T-cell (primary cell): ENCODE measurements around the gene KCNQ5. TPM values are rescaled to one million over a fixed set of nuclear protein-coding genes. Genes with fewer than 3 reads are reported as not detected.
"Not testable (repeated sequence)": the region's sequence is repeated elsewhere in the genome, so short reads cannot be mapped to it uniquely, and the experiment has no call there.

ENCODE experiments used
- ATAC-seq, 4 experiments: fragments of 200-7000 bp in 3 of 4; fragments of 150-1000 bp in 1 of 4; cut with Tn5 transposase; replicated peaks in 1 of 4; 1 replicate in 3 of 4; 2 replicates in 1 of 4; pipeline ENCODE4 v1.10.0; 2021; ENCODE audit warnings: moderate library complexity in 3 of 4, mild to moderate bottlenecking in 2 of 4, moderate number of reproducible peaks in 1 of 4
- CTCF ChIA-PET, 2 donors: fragments of 300-600 bp; sonication (Branson Sonifier 250); formaldehyde crosslinking; loops; one replicate each; lab custom pipeline; 2022; ENCODE audit warnings: antibody characterized with exemption in 2 of 2; lab: Charles Lee
- POLR2A ChIA-PET, 2 donors: fragments of 300-600 bp; sonication (Branson Sonifier 250); formaldehyde crosslinking; loops; one replicate each; lab custom pipeline; 2022; ENCODE audit warnings: antibody characterized with exemption in 2 of 2; lab: Charles Lee
- DNase-seq, 35 experiments: peaks; one replicate each; pipeline versions ENCODE4 v3.0.0 to v3.0.0-alpha.2; 2013 to 2023
- H3K27ac ChIP-seq: one replicate; pipeline ENCODE4 v1.5.1; 2013; ENCODE audit warnings: low read length
- H3K27me3 ChIP-seq, 2 experiments: replicated peaks in 1 of 2; 1 replicate in 1 of 2; 2 replicates in 1 of 2; pipeline versions ENCODE4 v1.6.1 to v1.7.0; 2013; ENCODE audit warnings: low read length in 1 of 2, mixed read lengths in 1 of 2; ENCODE audit not compliant: control insufficient read depth in 2 of 2, insufficient read depth in 2 of 2; ENCODE audit errors: extremely low read depth in 1 of 2
- H3K36me3 ChIP-seq, 2 donors: 1 replicate in 1 of 2; 2 replicates in 1 of 2; pipeline versions ENCODE4 v1.6.1 to v1.7.0; 2013; ENCODE audit warnings: low read length in 1 of 2; ENCODE audit not compliant: control insufficient read depth in 2 of 2, insufficient read depth in 1 of 2; ENCODE audit errors: extremely low read depth in 1 of 2
- H3K4me1 ChIP-seq, 2 experiments: 1 replicate in 1 of 2; 2 replicates in 1 of 2; pipeline versions ENCODE4 v1.6.1 to v1.7.0; 2013; ENCODE audit warnings: low read length in 2 of 2, mixed read lengths in 1 of 2; ENCODE audit not compliant: insufficient read depth in 2 of 2, control insufficient read depth in 1 of 2; ENCODE audit errors: extremely low read depth in 1 of 2
- H3K4me3 ChIP-seq, 2 donors: 1 replicate in 1 of 2; 2 replicates in 1 of 2; pipeline versions ENCODE4 v1.5.1 to v1.7.0; 2013; ENCODE audit warnings: mild to moderate bottlenecking in 2 of 2, low read length in 1 of 2, moderate library complexity in 1 of 2; ENCODE audit not compliant: control insufficient read depth in 1 of 2; ENCODE audit errors: extremely low read depth in 1 of 2
- H3K9me3 ChIP-seq: 2 replicates; pipeline ENCODE4 v1.7.0; 2013
- H3K27ac Mint-ChIP-seq, 2 donors: one replicate each; pipeline ENCODE4 v1.8.0; 2020 to 2021; ENCODE audit warnings: mild to moderate bottlenecking in 2 of 2, mixed read lengths in 2 of 2
- H3K27me3 Mint-ChIP-seq, 2 donors: one replicate each; pipeline ENCODE4 v1.8.0; 2021 to 2022; ENCODE audit warnings: mixed read lengths in 2 of 2
- H3K36me3 Mint-ChIP-seq: one replicate; pipeline ENCODE4 v1.8.0; 2021; ENCODE audit warnings: mixed read lengths
- H3K4me1 Mint-ChIP-seq, 3 donors: one replicate each; pipeline ENCODE4 v1.8.0; 2020 to 2022; ENCODE audit warnings: mixed read lengths in 3 of 3, mild to moderate bottlenecking in 1 of 3
- H3K4me3 Mint-ChIP-seq, 3 donors: one replicate each; pipeline ENCODE4 v1.8.0; 2020 to 2022; ENCODE audit warnings: mild to moderate bottlenecking in 3 of 3, mixed read lengths in 3 of 3, moderate library complexity in 3 of 3
- H3K9me3 Mint-ChIP-seq, 3 donors: one replicate each; pipeline ENCODE4 v1.8.0; 2020 to 2022; ENCODE audit warnings: mixed read lengths in 3 of 3
- WGBS: methylation state at CpG from one replicate; pipeline ENCODE4 v1.1.5; 2013; ENCODE audit warnings: missing lambda C conversion rate; ENCODE audit not compliant: insufficient coverage; 5-methylcytosine and 5-hydroxymethylcytosine counted together
- total RNA-seq, 35 experiments: library from RNA in 6 of 35; stranded (reverse) in 6 of 35; fragments of 120-200 nt in 1 of 35; gene quantifications; one replicate each; pipeline versions ENCODE4 v1.2.1 to v1.2.4 and lab custom pipeline; 2013 to 2026

Gene KCNQ5
- total RNA-seq, 5 donors from 2014 or later (not counting 1 experiment from before 2014, with no cell fraction given) = 3.5 to 5.3 (median 4.3) TPM

DNA sequence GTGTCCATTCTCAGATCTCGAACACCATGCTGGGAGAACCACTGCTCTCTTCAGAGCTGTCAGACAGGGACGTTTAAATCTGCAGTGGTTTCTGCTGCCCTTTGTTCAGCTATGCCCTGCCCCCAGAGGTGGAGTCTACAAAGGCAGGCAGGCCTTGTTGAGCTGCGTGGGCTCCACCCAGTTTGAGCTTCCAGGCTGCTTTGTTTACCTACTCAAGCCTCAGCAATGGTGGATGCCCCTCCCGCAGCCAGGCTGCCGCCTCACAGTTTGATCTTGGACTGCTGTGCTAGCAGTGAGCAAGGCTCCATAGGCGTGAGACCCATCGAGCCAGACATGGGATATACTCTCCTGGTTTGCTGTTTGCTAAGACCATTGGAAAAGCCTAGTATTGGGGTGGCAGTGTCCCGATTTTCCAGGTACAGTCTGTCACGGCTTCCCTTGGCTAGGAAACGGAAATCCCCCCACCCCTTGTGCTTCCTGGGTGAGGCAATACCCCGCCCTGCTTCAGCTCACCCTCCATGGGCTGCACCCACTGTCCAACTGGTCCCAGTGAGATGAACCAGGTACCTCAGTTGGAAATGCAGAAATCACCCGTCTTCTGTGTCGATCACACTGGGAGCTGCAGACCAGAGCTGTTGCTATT lies 362.4 kb downstream of the KCNQ5 start:
- ATAC-seq, H3K27me3 ChIP-seq, DNase-seq, POLR2A ChIA-PET, H3K4me3 ChIP-seq, CTCF ChIA-PET, H3K4me3 Mint-ChIP-seq, H3K4me1 ChIP-seq, H3K4me1 Mint-ChIP-seq, H3K36me3 ChIP-seq, H3K9me3 ChIP-seq, H3K27me3 Mint-ChIP-seq, H3K27ac Mint-ChIP-seq, H3K27ac ChIP-seq: not testable (repeated sequence)
- Mint-ChIP-seq H3K9me3 (peaks cover 17 to 33% (median 23%) of the 10 kb centered on the region in 3 donors), H3K36me3 (peaks cover 27% of the 10 kb centered on the region)
- WGBS = 81% methylated on average over 9 of the region's 13 CpGs

DNA sequence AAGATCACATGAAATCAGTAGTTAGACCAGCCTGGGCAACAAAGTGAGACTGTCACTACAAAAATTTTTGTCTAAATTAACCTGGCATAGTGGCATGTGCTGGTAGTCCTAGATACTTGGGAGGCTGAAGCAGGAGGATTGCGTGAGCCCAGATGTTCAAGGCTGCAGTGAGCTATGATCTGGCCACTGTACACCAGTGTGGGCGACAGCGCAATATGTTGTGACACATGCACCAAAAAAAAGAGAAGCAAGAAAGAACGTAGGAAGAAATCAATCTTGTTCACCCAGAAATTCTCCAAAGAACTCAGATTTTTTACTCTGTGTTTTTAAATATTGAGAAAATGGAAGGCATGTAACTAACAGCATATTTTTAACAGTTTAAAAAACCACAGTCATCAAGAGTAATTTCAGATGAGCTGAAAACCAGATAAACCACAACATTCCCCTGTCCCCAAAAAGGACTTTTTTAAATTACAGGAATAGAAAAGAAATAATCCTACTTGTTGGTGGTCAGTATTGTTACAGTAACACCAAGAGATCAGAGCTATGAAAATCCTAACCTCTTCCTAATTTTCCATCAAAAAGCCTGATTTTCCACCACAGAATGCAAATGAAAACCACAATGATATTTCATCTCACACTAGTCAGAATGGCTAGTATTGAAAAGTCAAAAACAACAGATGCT lies 363.3 kb downstream of the KCNQ5 start:
- WGBS = 92% methylated on average over 3 of the region's 4 CpGs
- CTCF ChIA-PET = no interaction called here
- H3K27me3 Mint-ChIP-seq = no peaks in the 10 kb centered on the region

DNA sequence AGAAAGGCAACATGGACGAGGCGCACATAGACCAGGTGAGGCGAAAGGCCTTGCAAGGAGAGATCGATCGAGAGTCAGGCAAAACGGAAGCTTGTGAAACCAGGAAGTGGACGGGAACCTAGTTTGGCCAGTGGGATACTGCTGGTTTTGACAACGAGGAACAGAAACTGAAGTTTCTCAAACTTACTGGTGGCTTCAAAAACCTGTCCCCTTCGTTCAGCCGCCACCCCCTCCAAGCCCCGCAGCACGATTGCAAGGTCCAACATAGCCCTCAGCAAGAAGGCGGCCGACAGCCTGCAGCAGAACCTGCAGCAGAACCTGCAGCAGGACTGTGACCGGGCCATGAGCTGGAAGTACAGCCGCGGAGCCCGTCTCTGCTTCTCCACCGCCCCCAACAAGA lies 365.4 kb downstream of the KCNQ5 start:
- H3K27ac Mint-ChIP-seq = no peak overlapping the region
- 92% methylated on average over 14 of the region's 19 CpGs for whole genome bisulfite sequencing

More for the DNA sequence above, 363.3 kb downstream of the KCNQ5 start:
- Mint-ChIP-seq H3K4me1 (no peaks in the 10 kb centered on the region), H3K27ac (no peak overlapping the region), H3K4me3 (no peak overlapping the region), H3K9me3 (peaks cover 17 to 30% (median 23%) of the 10 kb centered on the region in 3 donors), H3K36me3 (peaks cover 27% of the 10 kb centered on the region)
- Histone ChIP-seq H3K27ac (no peak overlapping the region), H3K27me3 (no peaks in the 10 kb centered on the region), H3K9me3 (no peaks in the 10 kb centered on the region), H3K36me3 (no peaks in the 10 kb centered on the region), H3K4me3 (no peak overlapping the region), H3K4me1 (no peaks in the 10 kb centered on the region)
- DNase-seq = no peak
- POLR2A ChIA-PET = no interaction called here
- no peak for ATAC-seq

DNA sequence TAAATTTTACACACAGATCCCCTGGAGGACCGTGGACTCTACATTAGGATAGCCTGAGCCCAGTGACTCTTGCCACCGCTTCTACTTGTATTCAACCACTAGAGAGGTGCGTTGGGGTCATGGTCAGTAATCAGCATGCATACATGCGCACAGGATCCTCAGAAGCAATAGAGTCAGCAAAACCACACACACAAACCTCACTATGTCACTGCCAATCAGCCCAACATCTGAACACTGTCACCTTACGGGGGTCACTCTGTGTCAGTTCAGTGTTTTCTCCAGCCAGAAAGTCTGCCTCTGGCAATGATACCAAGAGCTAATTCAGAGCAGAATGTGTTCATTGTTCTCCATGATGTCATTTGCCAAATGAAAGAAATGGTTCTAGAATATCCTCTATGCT lies 378.1 kb downstream of the KCNQ5 start:
- no peak for DNase-seq
- no peak overlapping the region for H3K4me3 Mint-ChIP-seq
- H3K4me1 ChIP-seq = no peaks in the 10 kb centered on the region
- H3K36me3 ChIP-seq = no peaks in the 10 kb centered on the region
- no peaks in the 10 kb centered on the region for H3K4me1 Mint-ChIP-seq
- H3K27me3 ChIP-seq = no peaks in the 10 kb centered on the region
- H3K27me3 Mint-ChIP-seq = no peaks in the 10 kb centered on the region
- H3K36me3 Mint-ChIP-seq = no peaks in the 10 kb centered on the region
- H3K4me3 ChIP-seq = no peak overlapping the region
- H3K27ac ChIP-seq = no peak overlapping the region
- no peak for ATAC-seq
- no peak overlapping the region for H3K27ac Mint-ChIP-seq
- ChIA-PET CTCF (no interaction called here), POLR2A (no interaction called here)
- 96% methylated on average over 5 of the region's 5 CpGs for WGBS
- no peaks in the 10 kb centered on the region for H3K9me3 ChIP-seq
- no peaks in the 10 kb centered on the region for H3K9me3 Mint-ChIP-seq

More for the DNA sequence above, 365.4 kb downstream of the KCNQ5 start:
- ChIA-PET CTCF (interaction anchor here in 1 of 2 donors (0.6 kb wide), 1 partner anchor 317 kb away, joined by 5 read pairs; no protein-coding TSS in a partner anchor), POLR2A (no interaction called here)
- Mint-ChIP-seq H3K4me1 (no peaks in the 10 kb centered on the region), H3K4me3 (no peak overlapping the region), H3K36me3 (peaks cover 19% of the 10 kb centered on the region), H3K27me3 (no peaks in the 10 kb centered on the region), H3K9me3 (peaks cover 12 to 19% (median 16%) of the 10 kb centered on the region in 3 donors)
- Histone ChIP-seq H3K9me3 (no peaks in the 10 kb centered on the region), H3K4me3 (no peak overlapping the region), H3K4me1 (no peaks in the 10 kb centered on the region), H3K36me3 (no peaks in the 10 kb centered on the region), H3K27ac (no peak overlapping the region), H3K27me3 (no peaks in the 10 kb centered on the region)
- ATAC-seq = no peak
- no peak for DNase-seq

DNA sequence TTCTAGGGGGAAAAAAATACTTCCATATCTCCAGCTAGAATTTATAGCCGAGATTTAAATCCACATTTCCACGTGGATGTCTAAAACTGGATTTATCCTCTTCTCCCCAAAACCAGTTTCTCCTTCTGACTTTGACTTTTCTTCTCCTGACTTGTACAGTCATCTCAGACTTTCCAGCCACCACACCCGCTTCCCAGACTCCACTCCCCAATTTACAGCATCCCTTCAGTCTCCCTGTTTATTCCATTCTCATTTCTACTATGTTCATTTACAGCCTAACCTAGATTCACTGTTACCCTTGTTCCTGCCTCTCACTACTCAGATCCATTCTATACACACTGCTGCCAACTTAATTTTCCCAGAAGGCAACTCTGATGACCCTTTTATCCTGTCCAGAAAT lies 378.6 kb downstream of the KCNQ5 start:
- Histone ChIP-seq H3K36me3 (no peaks in the 10 kb centered on the region), H3K4me3 (no peak overlapping the region), H3K27me3 (no peaks in the 10 kb centered on the region), H3K27ac (no peak overlapping the region), H3K9me3 (no peaks in the 10 kb centered on the region), H3K4me1 (no peaks in the 10 kb centered on the region)
- Mint-ChIP-seq H3K4me1 (no peaks in the 10 kb centered on the region), H3K27me3 (no peaks in the 10 kb centered on the region), H3K36me3 (no peaks in the 10 kb centered on the region), H3K27ac (no peak overlapping the region), H3K9me3 (no peaks in the 10 kb centered on the region), H3K4me3 (no peak overlapping the region)
- ChIA-PET CTCF (no interaction called here), POLR2A (no interaction called here)
- ATAC-seq (no peak), DNase-seq (no peak)
- WGBS = 81% methylated on average over 3 of the region's 3 CpGs

DNA sequence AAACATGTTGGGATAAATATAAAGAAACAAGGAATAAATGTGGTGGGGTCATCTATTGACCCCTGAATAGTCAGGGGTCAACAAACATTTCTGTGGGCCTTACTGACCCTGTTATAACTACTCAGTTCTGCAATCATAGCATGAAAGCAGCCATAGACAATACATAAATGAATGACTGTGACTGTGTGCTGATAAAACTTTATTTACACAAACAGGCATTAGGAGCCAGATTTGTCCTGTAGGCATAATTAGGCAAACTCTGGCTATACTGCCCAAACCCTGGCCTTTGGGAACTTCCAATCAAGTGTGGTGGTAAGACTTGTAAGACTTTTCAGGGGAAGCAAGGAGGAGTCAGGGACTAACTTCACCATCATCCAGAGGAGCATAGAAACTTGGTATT lies 380.7 kb downstream of the KCNQ5 start:
- ChIA-PET CTCF (no interaction called here), POLR2A (no interaction called here)
- Mint-ChIP-seq H3K27me3 (no peaks in the 10 kb centered on the region), H3K4me3 (no peak overlapping the region), H3K9me3 (no peaks in the 10 kb centered on the region), H3K27ac (no peak overlapping the region), H3K4me1 (no peaks in the 10 kb centered on the region), H3K36me3 (peaks cover 12% of the 10 kb centered on the region)
- ATAC-seq (no peak), DNase-seq (no peak)
- Histone ChIP-seq H3K27ac (no peak overlapping the region), H3K27me3 (no peaks in the 10 kb centered on the region), H3K4me1 (no peaks in the 10 kb centered on the region), H3K9me3 (no peaks in the 10 kb centered on the region), H3K4me3 (no peak overlapping the region), H3K36me3 (no peaks in the 10 kb centered on the region)
